EL (cell line): ENCODE results near the gene TBC1D3I.

Source experiments
- DNase-seq: peaks from one replicate; pipeline ENCODE4 v3.0.0-alpha.2; 2016

TBC1D3I gene

DNA sequence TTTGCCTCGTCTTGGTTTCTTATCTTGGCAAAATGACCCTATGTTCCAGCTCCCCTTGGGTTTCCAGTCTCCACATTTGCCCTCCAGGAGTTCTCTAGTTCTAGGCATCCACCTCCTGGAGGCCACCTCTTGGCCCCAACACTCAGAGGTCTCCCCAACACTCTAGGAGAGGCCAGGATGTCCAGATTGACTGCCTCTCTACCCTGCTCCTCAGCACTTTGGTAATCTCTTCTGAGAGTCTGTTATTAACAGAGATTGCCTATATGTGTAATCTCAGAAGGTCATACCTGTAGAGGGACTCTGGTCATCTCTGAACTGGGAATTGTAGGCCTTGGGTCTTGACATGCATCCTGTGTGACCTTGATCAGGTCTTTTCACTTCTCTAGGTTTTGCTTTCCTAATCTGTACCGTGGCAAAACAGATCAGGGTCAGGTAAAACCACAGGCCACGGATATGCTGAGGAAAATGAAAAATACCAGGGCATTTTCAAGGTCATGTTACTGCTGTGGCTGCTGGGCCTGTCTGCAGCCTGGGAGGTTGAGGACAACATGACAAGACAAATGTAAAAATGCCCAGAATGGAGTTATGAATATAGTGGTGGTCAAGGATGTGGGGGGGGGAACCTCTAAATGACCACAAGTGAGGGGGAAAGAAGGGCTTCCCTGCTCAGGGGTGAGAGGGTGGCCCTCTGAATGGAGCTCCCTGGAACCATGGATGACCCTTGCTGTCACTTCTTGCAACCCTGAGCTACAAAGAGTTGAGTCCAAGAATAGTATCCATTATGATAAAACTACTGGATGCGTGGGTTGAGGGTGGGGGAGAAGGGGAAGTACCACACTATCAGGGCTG lies 58.5 kb downstream of the TBC1D3I start:
- no peak for DNase-seq

DNA sequence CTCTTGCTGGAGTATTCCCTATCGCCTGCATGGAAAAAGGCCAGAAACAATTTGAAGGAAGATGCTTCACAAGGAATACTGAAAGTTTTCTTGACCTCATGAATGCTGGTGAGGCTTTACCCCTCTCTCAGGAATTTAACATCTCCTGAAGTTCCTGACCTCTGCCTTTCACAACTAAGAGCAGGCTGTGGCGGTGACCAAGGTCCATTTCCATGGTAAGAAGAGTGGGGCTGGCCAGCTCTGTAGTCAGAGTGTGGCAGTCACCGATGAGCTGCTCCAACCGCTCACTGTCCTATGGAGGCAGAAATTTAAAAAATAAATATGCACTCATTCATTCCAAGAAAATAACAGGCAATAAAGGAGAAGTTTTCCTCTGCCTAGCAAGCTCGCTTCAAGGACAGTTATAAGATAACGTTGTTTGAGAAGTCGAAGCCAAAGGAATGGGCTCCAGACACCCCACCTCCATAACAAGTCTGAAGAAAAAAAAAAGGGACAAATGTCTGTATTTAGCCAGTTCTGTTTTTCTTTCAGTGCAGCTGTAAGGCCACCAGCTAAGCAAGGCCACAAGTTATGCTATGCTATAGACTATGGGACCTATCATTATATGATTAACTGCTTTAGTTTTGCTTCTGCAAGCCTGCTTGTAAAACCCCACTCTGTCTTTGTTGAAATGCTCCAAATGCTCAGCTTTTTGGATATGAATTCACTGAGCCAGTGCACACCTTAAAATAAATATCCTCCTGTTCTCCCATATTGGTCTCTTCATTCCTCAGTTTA lies 59.5 kb downstream of the TBC1D3I start:
- DNase-seq, result no peak
